ENCODE measurements around the gene ZNF687. TPM values are rescaled to one million over a fixed set of nuclear protein-coding genes. Genes with fewer than 3 reads are reported as not detected.

ZNF687 gene
- total RNA-seq, 1 donor from 2014 or later, result 12.4 TPM

GRCh38 chr1:151327903-151328674 lies 46.0 kb downstream of the ZNF687 start:
- intact Hi-C loops (cut with DNase I), result no loop called here
- ATAC-seq (ENCODE audit: poor library complexity) (peak; percentile 37), DNase-seq (no peak)

GRCh38 chr1:151334822-151335221 lies 52.7 kb downstream of the ZNF687 start:
- DNase-seq (no peak), ATAC-seq (ENCODE audit: poor library complexity) (no peak)
- intact Hi-C loops (cut with DNase I), result no loop called here

GRCh38 chr1:151336556-151336955 lies 54.5 kb downstream of the ZNF687 start:
- intact Hi-C loops (cut with DNase I), result no loop called here
- ATAC-seq (ENCODE audit: poor library complexity), result no peak

GRCh38 chr1:151340870-151341754 lies 59.0 kb downstream of the ZNF687 start:
- intact Hi-C loops (cut with DNase I), result loop anchor here (5.0 kb wide), 1 partner anchor 44 kb away; no protein-coding TSS in a partner anchor
- DNase-seq, result no peak
- ATAC-seq (ENCODE audit: poor library complexity), result peak; percentile 91

More at GRCh38 chr1:151336556-151336955, 54.5 kb downstream of the ZNF687 start:
- DNase-seq, result no peak

Other genes starting within 250 kb of the ZNF687 start
- gene BNIPL, start 245.7 kb upstream of the ZNF687 start, total RNA-seq, result 0.43 TPM
- 7.3 TPM for gene C1orf56, start 234.5 kb upstream of the ZNF687 start, total RNA-seq
- gene CDC42SE1, start 222.7 kb upstream of the ZNF687 start, total RNA-seq, result 24.3 TPM
- gene MLLT11, start 221.9 kb upstream of the ZNF687 start, total RNA-seq, result 2.9 TPM
- 9.5 TPM for gene GABPB2, start 211.5 kb upstream of the ZNF687 start, total RNA-seq
- 56.6 TPM for gene SEMA6C, start 135.7 kb upstream of the ZNF687 start, total RNA-seq
- gene TNFAIP8L2, start 125.7 kb upstream of the ZNF687 start, total RNA-seq, result 1.5 TPM
- gene LYSMD1, start 116.4 kb upstream of the ZNF687 start, total RNA-seq, result 10.7 TPM
- 17.5 TPM for gene SCNM1, start 116.2 kb upstream of the ZNF687 start, total RNA-seq
- not detected for gene TMOD4, start 106.3 kb upstream of the ZNF687 start, total RNA-seq
- gene VPS72, start 92.1 kb upstream of the ZNF687 start, total RNA-seq, result 37.5 TPM
- 33.5 TPM for gene PIP5K1A, start 83.7 kb upstream of the ZNF687 start, total RNA-seq
- gene PSMD4, start 27.6 kb upstream of the ZNF687 start, total RNA-seq, result 138 TPM
- 41.0 TPM for gene PI4KB, start 45.1 kb downstream of the ZNF687 start, total RNA-seq
- gene RFX5, start 65.0 kb downstream of the ZNF687 start, total RNA-seq, result 16.3 TPM
- gene SELENBP1, start 90.4 kb downstream of the ZNF687 start, total RNA-seq, result 119 TPM
- 177 TPM for gene PSMB4, start 117.3 kb downstream of the ZNF687 start, total RNA-seq
- 42.0 TPM for gene POGZ, start 177.2 kb downstream of the ZNF687 start, total RNA-seq
- 0.27 TPM for gene CGN, start 229.1 kb downstream of the ZNF687 start, total RNA-seq

Measured in Right ventricle myocardium superior (tissue), 1 donor.